Measurements from ENCODE around the gene NR2F1.

GRCh38 chr5:93590493-93590892, 7.5 kb downstream of the NR2F1 start:
- TF ChIP-seq CTCF (IDR thresholded peaks at IDR 0.05 in 8 of 11, conservative IDR thresholded peaks at IDR 0.05 in 3 of 11) (no peak), POLR2A (IDR thresholded peaks at IDR 0.05) (no peak)
